Sigmoid colon (tissue), 7 donors: ENCODE data around the gene IGFLR1. TPM values are rescaled to one million over a fixed set of nuclear protein-coding genes. Genes with fewer than 3 reads are reported as not detected.
A peak's percentile ranks its signal among the peaks of the same experiment; 100 is the strongest.

Experiments
- DNase-seq: peaks from one replicate; pipeline ENCODE4 v3.0.0-alpha.2; 2019
- H3K27ac ChIP-seq, 4 donors: fragments of 200-600 bp; sonication (generic); one replicate each; pipeline ENCODE4 v1.5.1; 2016 to 2019; ENCODE audit warnings: mild to moderate bottlenecking in 1 of 4
- H3K27me3 ChIP-seq, 3 donors: fragments of 200-600 bp; sonication (generic); one replicate each; pipeline ENCODE4 v1.5.1; 2019; ENCODE audit warnings: mild to moderate bottlenecking in 1 of 3
- H3K36me3 ChIP-seq, 4 donors: fragments of 200-600 bp; sonication (generic); one replicate each; pipeline ENCODE4 v1.5.1; 2016 to 2019
- H3K4me1 ChIP-seq, 4 donors: fragments of 200-600 bp; sonication (generic); one replicate each; pipeline ENCODE4 v1.5.1; 2017 to 2019
- H3K4me3 ChIP-seq, 4 donors: fragments of 200-600 bp; sonication (generic); one replicate each; pipeline ENCODE4 v1.5.1; 2017 to 2019; ENCODE audit warnings: mild to moderate bottlenecking in 2 of 4, moderate library complexity in 1 of 4
- H3K9me3 ChIP-seq, 4 donors: fragments of 200-600 bp in 3 of 4; sonication (generic) in 3 of 4; one replicate each; pipeline versions ENCODE4 v1.5.1 to v1.6.1; 2013 to 2019
- CTCF ChIP-seq, 4 experiments: fragments of 450-650 bp in 3 of 4; fragments of 200-600 bp in 1 of 4; IDR thresholded peaks; one replicate each; pipeline ENCODE4 v1.5.1; 2016 to 2019; ENCODE audit warnings: antibody characterized with exemption in 4 of 4, mild to moderate bottlenecking in 3 of 4, moderate library complexity in 2 of 4
- EP300 ChIP-seq, 4 donors: sonication (generic); formaldehyde crosslinking; IDR thresholded peaks; one replicate each; pipeline ENCODE4 v1.6.1; 2017; ENCODE audit warnings: antibody characterized with exemption in 4 of 4
- POLR2A ChIP-seq, 2 donors: fragments of 450-650 bp; IDR thresholded peaks; one replicate each; pipeline ENCODE4 v1.6.1; 2016; ENCODE audit warnings: antibody characterized with exemption in 2 of 2, mild to moderate bottlenecking in 2 of 2, moderate library complexity in 2 of 2
- POLR2AphosphoS5 ChIP-seq, 4 donors: sonication (generic); formaldehyde crosslinking; IDR thresholded peaks; one replicate each; pipeline ENCODE4 v1.6.1; 2017; ENCODE audit warnings: antibody characterized with exemption in 4 of 4
- WGBS, 2 donors: extraction: QIAGEN DNeasy Blood & Tissue Kit; methylation state at CpG; one replicate each; pipeline ENCODE4 v1.1.7; 2013; 5-methylcytosine and 5-hydroxymethylcytosine counted together
- intact Hi-C: fragments of 100-400 bp; cut with DNase I; formaldehyde crosslinking; loops from one replicate; pipeline ENCODE4 v1.15.1; 2023
- polyA plus RNA-seq, 3 donors: library from polyadenylated mRNA; stranded (reverse); fragments of 200-250 nt; gene quantifications; one replicate each; pipeline ENCODE4 v1.2.3, GENCODE V29; 2013
- total RNA-seq, 4 donors: library from RNA; depleted of rRNA; stranded (reverse); fragments of >200 nt; gene quantifications; one replicate each; pipeline ENCODE4 v1.1.0, GENCODE V29; 2016
- donor health status: healthy with polysubstance abuse.
- donor health status: Bipolar disorder and iron deficiency.
- donor health status: healthy.

The IGFLR1 gene
- total and polyA plus RNA-seq, 7 donors: 2.5 to 25.0 (median 9.0) TPM

DNA sequence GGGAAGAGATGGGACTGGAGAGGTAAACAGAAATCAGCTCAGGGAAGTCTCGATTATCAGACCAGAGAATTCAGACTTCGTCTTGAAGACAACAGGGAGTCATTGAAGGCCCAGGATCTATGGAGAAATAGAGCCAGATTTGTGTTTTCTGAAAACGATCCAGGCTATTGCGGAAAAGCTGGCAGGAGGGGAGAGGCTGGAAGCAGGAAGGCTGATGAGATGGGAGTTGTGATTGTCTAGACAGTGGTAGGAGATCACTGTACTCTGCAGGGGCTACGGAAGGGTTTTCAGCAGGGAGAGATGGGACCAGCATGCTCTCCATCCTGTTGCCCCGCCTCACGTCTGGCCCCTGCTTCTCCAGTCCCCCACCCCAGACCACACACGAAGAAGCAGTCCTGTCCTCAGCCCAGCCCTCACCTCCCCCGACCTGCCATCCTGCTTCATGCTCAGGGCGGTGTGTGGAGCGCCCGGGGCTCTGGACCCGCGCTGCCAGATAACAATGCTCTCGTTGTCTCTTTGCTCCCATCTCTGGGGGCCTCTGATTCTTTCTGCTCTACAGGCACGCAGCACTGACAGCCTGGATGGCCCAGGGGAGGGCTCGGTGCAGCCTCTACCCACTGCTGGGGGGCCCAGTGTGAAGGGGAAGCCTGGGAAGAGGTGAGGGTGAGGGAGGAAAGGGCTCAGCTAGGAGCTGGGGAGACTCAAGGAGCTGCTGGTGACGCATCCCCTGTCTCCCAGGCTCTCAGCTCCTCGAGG, 35.0 kb upstream of the IGFLR1 start:
- Histone ChIP-seq H3K27me3 (no peaks in the 10 kb centered on the region), H3K27ac (no peak overlapping the region), H3K9me3 (no peaks in the 10 kb centered on the region), H3K4me1 (peaks cover 0 to 19% (median 14%) of the 10 kb centered on the region in 4 donors), H3K36me3 (peaks cover 11 to 39% (median 16%) of the 10 kb centered on the region in 4 donors), H3K4me3 (no peak overlapping the region)
- TF ChIP-seq EP300 (IDR thresholded peaks at IDR 0.05) (no peak), POLR2A (IDR thresholded peaks at IDR 0.05) (no peak), CTCF (IDR thresholded peaks at IDR 0.05) (no peak), POLR2AphosphoS5 (IDR thresholded peaks at IDR 0.05) (no peak)
- intact Hi-C loops: loop anchor here (5.0 kb wide), 2 partner anchors 120 to 155 kb away; no protein-coding TSS in a partner anchor
- WGBS, 2 donors: 77 to 89% methylated on average over 19 of the region's 19 CpGs
- DNase-seq: no peak

DNA sequence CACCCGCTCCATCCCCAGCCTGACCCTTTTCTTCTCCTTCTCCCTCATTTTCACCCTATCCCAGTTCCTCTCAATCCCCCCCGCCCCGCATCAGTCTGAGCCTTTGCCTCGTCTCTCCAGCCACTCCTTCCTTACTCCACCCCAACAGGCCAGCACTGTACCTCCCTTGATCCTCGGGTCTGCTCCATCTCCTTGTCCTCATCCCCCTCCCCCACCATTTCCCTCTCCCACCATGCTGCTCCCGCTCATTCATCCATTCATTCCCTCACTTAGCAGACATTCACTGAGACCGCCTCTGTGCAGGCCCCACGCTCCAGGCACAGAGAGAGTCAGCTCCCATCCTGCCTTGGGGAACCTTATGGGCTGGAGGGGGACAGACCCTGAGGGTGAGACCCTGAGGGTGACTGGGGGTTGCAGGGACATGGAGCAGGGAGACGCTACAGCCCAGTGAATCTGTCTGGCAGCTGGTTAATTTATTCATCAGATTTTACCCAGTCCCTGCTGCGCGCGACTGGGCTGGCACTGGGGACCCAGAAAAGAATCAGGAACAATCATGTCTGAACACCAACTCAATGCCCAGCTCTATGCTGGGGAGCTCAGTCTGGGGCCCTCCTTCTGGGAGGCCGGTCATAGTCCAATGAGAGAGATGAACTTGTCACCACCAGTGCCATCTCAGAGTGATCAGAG, 34.0 kb upstream of the IGFLR1 start:
- Histone ChIP-seq H3K9me3 (no peaks in the 10 kb centered on the region), H3K4me3 (peak overlapping the region; percentile 76 to 97 (median 81)), H3K27ac (peak overlapping the region in 3 of 4 donors; percentile 63 to 74 (median 69)), H3K36me3 (peaks cover 11 to 29% (median 13%) of the 10 kb centered on the region in 4 donors), H3K27me3 (no peaks in the 10 kb centered on the region), H3K4me1 (peaks cover 0 to 19% (median 14%) of the 10 kb centered on the region in 4 donors)
- 65 to 66% methylated on average over 13 of the region's 13 CpGs for WGBS, 2 donors
- no peak for DNase-seq
- TF ChIP-seq POLR2AphosphoS5 (IDR thresholded peaks at IDR 0.05): no peak
- TF ChIP-seq EP300 (IDR thresholded peaks at IDR 0.05): no peak
- TF ChIP-seq POLR2A (IDR thresholded peaks at IDR 0.05): no peak
- no peak for TF ChIP-seq CTCF (IDR thresholded peaks at IDR 0.05)
- intact Hi-C loops: loop anchor here (5.0 kb wide), 2 partner anchors 121 to 156 kb away; no protein-coding TSS in a partner anchor

DNA sequence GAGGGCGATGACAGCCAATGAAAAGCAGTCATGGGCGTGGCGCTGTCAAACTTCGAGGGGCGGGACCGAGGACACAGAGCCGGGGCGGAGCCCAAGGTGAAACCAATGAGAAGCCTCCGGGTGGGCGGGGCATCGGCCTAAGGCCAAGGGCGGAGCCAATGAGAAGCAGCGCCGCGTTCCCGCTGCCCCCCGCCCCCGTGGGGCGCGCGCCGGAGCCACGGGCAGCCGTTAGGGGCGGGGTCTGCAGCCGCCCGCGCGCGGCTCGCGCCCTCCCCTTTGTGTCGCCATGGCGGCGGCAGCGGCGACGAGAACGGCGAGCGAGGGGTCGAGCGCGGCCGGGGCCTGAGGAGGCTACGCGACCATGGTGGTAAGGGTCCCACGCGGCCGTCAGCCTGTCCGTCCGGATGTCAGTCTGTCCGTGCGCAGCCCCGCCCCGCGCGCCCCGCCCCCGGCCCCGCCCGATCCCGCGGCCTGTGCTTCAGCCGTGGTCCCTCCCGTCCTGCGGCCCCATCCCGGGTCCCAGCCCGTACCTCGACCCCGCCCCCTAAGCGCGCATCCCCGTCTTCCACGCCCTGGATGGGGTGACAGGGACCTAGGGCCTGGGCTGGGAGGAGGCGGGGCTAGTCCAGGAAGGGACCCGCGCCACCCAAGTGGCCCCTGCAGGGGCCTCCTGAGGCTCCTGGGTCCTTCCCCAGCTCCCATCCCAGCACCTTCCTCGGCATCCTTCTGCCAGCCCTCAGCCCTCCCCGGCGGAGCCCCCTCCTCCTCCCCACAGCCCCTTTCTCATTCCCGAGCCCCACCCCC, 33.2 kb upstream of the IGFLR1 start, which contains the start of gene ARHGAP33:
ARHGAP33 (plus strand) TSS at position 267 of the 804 bp plus-strand sequence; CDS start at position 362, 95 bp downstream.
- Histone ChIP-seq H3K9me3 (no peaks in the 10 kb centered on the region), H3K4me1 (peaks cover 0 to 19% (median 14%) of the 10 kb centered on the region in 4 donors), H3K4me3 (peak within 1 kb of the TSS; percentile 76 to 97 (median 81)), H3K27me3 (no peaks in the 10 kb centered on the region), H3K36me3 (peaks cover 4 to 21% (median 6%) of the 10 kb centered on the region in 4 donors), H3K27ac (peak within 1 kb of the TSS in 3 of 4 donors; percentile 63 to 74 (median 69))
- peak in 2 of 4 donors; percentile 33 to 43 for TF ChIP-seq POLR2AphosphoS5 (IDR thresholded peaks at IDR 0.05)
- no peak for TF ChIP-seq POLR2A (IDR thresholded peaks at IDR 0.05)
- no peak for TF ChIP-seq EP300 (IDR thresholded peaks at IDR 0.05)
- no peak for TF ChIP-seq CTCF (IDR thresholded peaks at IDR 0.05)
- WGBS, 2 donors: 0 to 1% methylated on average over 82 of the region's 82 CpGs
- DNase-seq: peak; percentile 99
- intact Hi-C loops: loop anchor here (5.0 kb wide), 2 partner anchors 122 to 157 kb away; no protein-coding TSS in a partner anchor

DNA sequence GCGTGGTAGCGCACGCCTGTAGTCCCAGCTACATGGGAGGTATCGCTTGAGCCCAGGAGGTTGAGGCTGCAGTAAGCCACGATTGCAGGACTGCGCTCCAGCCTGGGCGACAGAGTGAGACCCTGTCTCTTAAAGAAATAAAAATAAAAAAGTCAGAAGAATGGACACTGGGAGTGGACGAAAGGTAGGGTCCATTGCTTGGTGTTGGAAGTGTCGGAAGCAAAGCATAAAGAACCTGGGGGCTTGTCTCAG, 32.7 kb upstream of the IGFLR1 start:
- no peaks in the 10 kb centered on the region for H3K9me3 ChIP-seq
- no peak overlapping the region for H3K27ac ChIP-seq
- no peak for DNase-seq
- TF ChIP-seq POLR2AphosphoS5 (IDR thresholded peaks at IDR 0.05) (no peak), POLR2A (IDR thresholded peaks at IDR 0.05) (no peak), CTCF (IDR thresholded peaks at IDR 0.05) (no peak), EP300 (IDR thresholded peaks at IDR 0.05) (no peak)
- intact Hi-C loops: loop anchor here (5.0 kb wide), 2 partner anchors 122 to 157 kb away; no protein-coding TSS in a partner anchor
- H3K36me3 ChIP-seq: peaks cover 0 to 16% (median 3%) of the 10 kb centered on the region in 4 donors
- 8 to 37% methylated on average over 9 of the region's 9 CpGs for WGBS, 2 donors
- peaks cover 0 to 19% (median 14%) of the 10 kb centered on the region in 4 donors for H3K4me1 ChIP-seq
- H3K27me3 ChIP-seq: no peaks in the 10 kb centered on the region
- H3K4me3 ChIP-seq: peak overlapping the region in 3 of 4 donors; percentile 76 to 97 (median 78)
